Astrocyte of the cerebellum (primary cell): ENCODE data around the gene SEMA3B.

Experiments used
- DNase-seq: peaks from one replicate; pipeline ENCODE4 v3.0.0-alpha.2; 2011; ENCODE audit warnings: low read depth
- H3K4me3 ChIP-seq: 2 replicates; pipeline ENCODE4 v1.5.1; 2011; ENCODE audit warnings: mild to moderate bottlenecking, low read depth, low read length, moderate library complexity
- CTCF ChIP-seq: IDR thresholded peaks from 2 replicates; pipeline ENCODE4 v1.5.1; 2012; ENCODE audit warnings: low read length, low read depth, moderate library complexity, mild to moderate bottlenecking; ENCODE audit errors: missing control alignments
- in situ Hi-C: cut with HindIII; loops from 2 replicates; pipeline ENCODE4 v1.10.0; 2017; ENCODE audit warnings: low sequenced_read_pairs

SEMA3B gene

DNA sequence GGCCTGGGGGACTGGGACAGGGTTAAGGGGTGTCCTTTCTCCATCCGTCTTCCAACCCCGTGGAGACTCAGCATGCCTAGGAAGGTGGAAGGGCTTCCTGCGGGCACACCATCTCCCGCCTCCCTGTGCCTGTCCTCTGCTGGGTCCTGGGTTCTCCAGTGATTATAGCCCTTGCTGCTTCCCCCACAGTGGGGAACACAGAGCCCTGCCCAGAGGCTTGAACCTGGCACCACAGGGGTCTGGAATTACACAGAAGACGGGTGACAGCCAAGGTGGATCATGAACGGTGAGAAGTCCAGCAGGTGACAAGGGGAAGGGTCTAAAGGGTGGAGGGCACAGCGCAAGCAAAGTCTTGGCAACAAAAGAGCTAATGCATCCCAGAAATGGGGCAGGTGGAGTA is 6.2 kb upstream of the SEMA3B start:
- no peak for DNase-seq
- in situ Hi-C loops, result no loop called here
- no peak for TF ChIP-seq CTCF
- H3K4me3 ChIP-seq, result no peak overlapping the region

GRCh38 chr3:50263478-50264382 is 5.2 kb upstream of the SEMA3B start:
- DNase-seq, result no peak
- in situ Hi-C loops, result no loop called here
- no peak for TF ChIP-seq CTCF
- no peak overlapping the region for H3K4me3 ChIP-seq

- in situ Hi-C loops, result no loop called here
- DNase-seq, result peak; percentile 93
- H3K4me3 ChIP-seq, result no peak overlapping the region
- TF ChIP-seq CTCF, result no peak
These were observed 4.5 kb upstream of the SEMA3B start for GRCh38 chr3:50264383-50264963.

DNA sequence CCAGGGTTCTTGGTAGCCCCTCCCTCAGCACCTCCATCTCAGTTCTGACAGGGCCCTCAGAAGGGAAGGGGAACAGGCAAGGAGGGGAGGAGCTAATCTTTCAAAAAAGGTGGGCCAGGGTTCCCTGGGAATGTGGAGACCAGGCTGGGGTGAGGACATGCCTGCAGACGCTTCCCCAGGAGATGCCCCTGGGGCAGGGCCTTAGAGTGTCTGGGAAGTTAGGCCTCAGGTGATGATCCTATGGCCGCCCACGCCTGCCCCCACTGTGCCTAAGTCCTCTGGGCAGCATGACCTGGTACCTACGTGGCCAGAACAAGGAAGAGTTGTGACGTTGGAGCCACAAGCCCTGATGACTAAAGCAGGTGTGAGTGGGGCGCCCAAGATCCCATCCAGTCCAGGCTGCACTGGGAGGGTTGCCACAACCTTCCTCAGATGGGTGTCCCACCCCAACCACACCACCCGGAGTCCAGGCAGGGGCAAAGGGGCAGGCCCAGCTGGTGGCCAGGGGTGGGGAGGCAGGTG is 3.9 kb upstream of the SEMA3B start:
- TF ChIP-seq CTCF, result no peak
- no peak overlapping the region for H3K4me3 ChIP-seq
- no peak for DNase-seq
- in situ Hi-C loops, result no loop called here

- DNase-seq, result no peak
- in situ Hi-C loops, result no loop called here
- no peak for TF ChIP-seq CTCF
- no peak overlapping the region for H3K4me3 ChIP-seq
These were observed 3.4 kb upstream of the SEMA3B start for GRCh38 chr3:50265571-50265970.

DNA sequence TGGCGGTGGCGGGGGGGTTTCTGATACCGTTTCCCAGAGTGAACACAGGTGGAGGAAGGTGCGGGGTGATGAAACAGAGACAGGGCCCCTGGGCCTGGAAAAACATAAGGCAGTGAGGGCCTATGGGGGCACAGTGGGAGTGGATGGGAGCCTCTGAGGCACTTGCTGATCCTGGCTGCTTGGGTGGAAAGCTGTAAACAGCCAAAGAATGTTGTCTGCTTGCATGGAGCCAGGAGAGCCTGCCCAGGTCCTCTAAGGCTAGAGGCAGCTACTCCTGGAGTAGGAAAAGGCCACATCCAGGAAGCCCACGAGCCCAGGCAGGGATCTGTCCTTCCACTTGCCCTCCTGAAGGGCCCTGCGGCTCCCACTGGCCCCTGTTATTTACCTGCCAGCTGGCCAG is 2.9 kb upstream of the SEMA3B start:
- in situ Hi-C loops, result no loop called here
- no peak for TF ChIP-seq CTCF
- no peak for DNase-seq
- H3K4me3 ChIP-seq, result no peak overlapping the region
